Measurements from ENCODE around the gene RTF2.
A peak's percentile ranks its signal among the peaks of the same experiment; 100 is the strongest.

The RTF2 gene

GRCh38 chr20:56468316-56469076, at the start of gene RTF2:
Gene RTF2, plus strand, starts transcription at chr20:56468627. Its CDS starts 71 bp downstream, at chr20:56468698.
- peak; percentile 99 for DNase-seq (ENCODE audit: low spot score)

GRCh38 chr20:56420028-56420427, 48.4 kb upstream of the RTF2 start:
- no peak for DNase-seq (ENCODE audit: low spot score)

DNA sequence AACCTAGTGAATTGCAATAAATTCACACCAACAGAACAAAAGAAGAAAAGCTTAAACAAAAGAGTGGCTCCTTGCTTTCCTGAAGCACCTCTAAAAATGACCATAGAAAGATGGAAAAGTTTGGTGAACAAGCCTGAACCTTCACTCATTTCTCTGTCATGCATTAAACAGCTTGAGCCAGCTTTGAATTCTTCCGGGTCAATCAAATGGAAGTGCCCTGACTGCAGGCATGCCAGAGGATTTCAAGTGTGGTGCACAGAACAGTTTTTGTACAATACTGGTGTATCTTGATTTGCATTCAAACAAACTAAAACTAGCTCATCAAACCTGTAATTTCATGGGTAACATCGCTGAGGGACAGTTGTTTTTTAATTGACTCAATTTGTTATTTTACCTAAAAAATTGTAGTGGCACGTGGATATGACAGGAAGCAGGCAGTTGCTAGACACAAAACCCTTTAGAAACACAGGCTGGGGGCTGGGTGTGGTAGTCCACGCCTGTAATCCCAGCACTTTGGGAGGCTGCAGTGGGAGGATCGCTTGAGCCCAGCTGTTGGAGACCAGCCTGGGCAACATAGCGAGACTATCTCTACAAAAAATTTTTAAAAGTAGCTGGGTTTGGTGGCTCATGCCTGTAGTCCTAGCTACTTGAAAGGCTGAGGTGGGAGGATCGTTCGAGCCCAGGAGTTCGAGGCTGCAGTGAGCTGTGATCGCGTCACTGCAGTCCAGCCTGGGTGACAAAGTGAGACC, 47.3 kb upstream of the RTF2 start:
- no peak for DNase-seq (ENCODE audit: low spot score)

DNA sequence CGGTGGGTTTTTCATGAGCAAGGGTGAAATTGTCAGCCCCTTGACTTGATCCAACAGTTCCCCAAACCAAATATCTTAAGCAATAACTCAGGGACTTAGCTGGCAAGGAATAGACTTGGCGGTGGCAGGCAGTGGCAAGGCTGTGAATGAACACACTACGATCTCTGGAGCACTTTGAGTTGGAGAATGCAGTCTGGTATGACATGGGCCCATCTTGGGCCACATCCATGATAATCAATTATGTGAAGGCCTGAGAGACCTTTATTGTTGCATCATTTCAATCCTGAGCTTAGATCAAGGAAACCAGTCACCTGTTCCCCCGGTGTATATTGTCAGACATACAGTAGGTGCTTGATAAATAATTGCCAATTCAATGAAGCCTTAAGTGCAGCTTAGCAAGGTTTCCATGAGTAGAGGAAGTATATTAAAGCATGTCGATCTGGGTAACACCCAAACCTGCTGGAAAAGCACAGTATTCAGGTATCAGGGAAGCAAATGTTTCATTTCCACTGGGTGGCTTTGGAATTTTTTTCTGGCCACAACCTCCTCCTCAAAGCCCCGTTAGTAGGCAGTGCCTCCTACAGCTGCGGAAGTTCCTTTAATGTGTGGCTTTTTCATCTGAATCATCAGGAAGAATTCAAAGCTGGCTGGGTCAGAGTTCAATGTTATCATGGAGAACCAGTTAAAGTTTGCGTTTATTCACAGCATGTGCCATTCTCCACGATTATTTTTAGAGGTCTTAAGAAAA, 46.2 kb upstream of the RTF2 start:
- DNase-seq (ENCODE audit: low spot score) = no peak

GRCh38 chr20:56422824-56423189, 45.6 kb upstream of the RTF2 start:
- DNase-seq (ENCODE audit: low spot score) = no peak

- DNase-seq (ENCODE audit: low spot score) = no peak
Measured at GRCh38 chr20:56423211-56423610, 45.2 kb upstream of the RTF2 start.

DNA sequence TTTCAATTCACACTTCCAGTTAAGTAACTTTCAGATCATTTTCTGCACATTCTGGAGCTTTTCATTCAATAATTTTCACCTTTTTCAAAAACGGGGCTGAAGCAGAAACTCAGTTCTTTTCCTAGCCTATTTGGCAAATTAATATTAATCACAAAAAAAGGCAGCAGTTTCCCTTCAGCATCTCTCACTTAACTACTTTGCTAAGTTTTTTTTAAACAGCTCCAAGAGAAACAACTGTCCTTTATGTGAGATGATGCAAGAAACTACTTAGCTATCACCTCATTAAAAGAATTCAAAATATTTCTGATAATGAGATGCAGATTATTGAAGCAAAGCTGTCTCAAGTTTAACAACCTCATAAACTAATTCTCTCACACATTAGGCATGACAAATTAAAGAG, 44.5 kb upstream of the RTF2 start:
- no peak for DNase-seq (ENCODE audit: low spot score)

DNA sequence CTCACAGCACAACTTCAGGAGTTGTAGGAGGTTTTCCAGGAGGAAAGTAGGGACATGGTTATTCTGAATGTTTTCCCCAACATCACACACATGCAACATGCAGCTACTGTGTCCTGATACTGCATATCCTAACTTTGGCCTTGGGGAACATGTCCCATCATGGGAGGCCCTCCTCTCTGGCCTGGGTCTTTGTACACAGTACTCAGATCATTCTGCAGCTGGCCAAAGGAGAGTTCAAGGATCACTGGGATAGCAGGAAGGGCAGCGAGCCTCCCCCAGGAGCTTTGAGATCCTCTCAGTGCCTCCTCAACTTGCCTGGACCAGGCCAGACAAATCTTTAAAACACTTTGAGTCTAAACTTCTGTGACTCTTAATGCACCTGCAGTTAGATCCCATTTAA, 43.5 kb upstream of the RTF2 start:
- no peak for DNase-seq (ENCODE audit: low spot score)

GRCh38 chr20:56426026-56426425, 42.4 kb upstream of the RTF2 start:
- DNase-seq (ENCODE audit: low spot score) = no peak

DNA sequence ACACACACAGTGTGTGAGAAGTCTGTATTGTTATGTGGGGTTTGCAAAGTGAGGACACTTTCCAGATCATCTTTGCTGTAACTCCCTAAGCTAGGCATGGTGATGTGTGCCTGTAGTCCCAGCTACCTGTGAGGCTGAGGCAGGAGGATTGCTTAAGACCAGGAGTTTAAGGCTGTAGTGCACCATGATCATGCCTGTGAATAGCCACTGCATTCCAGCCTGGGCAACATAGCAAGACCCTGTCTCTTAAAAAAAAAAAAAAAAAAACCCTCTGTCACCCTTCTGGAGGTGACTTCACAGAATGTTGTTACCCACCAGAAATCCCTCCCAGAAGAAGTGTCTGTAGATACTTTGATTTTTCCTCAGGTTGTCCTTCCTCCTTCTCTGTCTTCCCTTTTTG, 41.5 kb upstream of the RTF2 start:
- no peak for DNase-seq (ENCODE audit: low spot score)

DNA sequence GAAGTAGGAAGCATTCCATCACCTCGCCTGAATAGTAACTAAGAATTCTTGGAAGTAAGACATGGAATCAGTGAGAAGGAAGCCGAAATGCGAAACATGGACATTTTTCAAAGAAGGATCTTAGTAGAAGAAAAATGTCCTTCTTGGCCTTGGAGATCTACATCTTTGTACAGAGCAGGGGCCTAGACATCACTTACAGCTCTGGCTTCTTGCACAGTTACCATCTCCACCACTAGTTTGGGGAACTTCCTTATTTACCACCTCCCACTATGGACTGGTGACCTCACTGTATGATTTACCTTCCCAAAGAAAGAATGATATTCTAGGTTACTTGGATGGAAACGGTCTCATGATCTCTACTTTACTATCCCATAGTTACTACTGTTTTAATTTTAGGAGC, 40.6 kb upstream of the RTF2 start:
- no peak for DNase-seq (ENCODE audit: low spot score)

DNA sequence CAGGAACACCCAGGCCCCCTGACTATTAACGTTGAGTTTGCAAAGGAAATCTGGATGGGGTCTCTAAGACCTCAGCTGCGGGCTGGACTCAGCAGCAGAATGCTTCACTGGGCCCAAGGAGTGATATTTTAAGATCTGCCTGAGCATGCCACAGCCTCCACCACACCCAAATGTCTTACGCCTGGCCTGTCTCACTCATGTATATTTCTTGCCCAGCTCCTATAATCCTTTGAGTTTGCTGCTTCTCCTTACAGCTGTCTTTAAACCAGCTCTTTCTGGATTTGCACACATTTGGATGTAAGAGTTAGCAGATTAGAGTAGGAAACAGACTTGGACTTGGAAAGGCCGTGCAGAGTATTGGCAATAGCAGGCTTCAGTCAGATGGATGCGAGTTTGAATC, 40.0 kb upstream of the RTF2 start:
- no peak for DNase-seq (ENCODE audit: low spot score)

GRCh38 chr20:56428881-56429280, 39.5 kb upstream of the RTF2 start:
- no peak for DNase-seq (ENCODE audit: low spot score)

GRCh38 chr20:56429502-56429901, 38.9 kb upstream of the RTF2 start:
- DNase-seq (ENCODE audit: low spot score) = no peak

- DNase-seq (ENCODE audit: low spot score) = no peak
Measured at GRCh38 chr20:56429941-56430340, 38.5 kb upstream of the RTF2 start.

- DNase-seq (ENCODE audit: low spot score) = no peak
Measured at GRCh38 chr20:56430461-56430860, 38.0 kb upstream of the RTF2 start.

GRCh38 chr20:56430957-56431356, 37.5 kb upstream of the RTF2 start:
- no peak for DNase-seq (ENCODE audit: low spot score)

- DNase-seq (ENCODE audit: low spot score) = no peak
Measured at GRCh38 chr20:56431471-56431870, 37.0 kb upstream of the RTF2 start.

GRCh38 chr20:56433221-56433879, 35.1 kb upstream of the RTF2 start:
- DNase-seq (ENCODE audit: low spot score) = no peak

DNA sequence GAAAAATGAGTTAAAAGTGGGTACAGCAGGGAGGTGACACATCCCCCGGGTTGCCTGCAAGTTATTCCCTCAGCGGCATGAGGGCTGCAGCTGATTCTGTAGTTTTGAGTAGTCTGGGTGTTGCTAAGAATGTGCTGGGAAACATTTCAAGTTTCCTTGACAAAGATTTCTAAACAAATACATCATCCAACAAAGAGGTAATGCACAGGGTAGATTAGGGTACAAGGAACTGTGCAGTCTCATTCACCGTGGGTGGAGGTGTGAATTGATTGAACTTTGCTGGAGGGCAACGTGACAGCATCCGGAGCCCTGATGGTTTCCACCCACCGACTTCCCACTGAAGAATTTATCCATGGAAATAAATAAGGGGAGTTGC, 34.6 kb upstream of the RTF2 start:
- no peak for DNase-seq (ENCODE audit: low spot score)

- no peak for DNase-seq (ENCODE audit: low spot score)
Measured at GRCh38 chr20:56437196-56437960, 31.0 kb upstream of the RTF2 start.

GRCh38 chr20:56438284-56438683, 30.1 kb upstream of the RTF2 start:
- DNase-seq (ENCODE audit: low spot score) = no peak

Data from left forelimb (tissue), 1 donor.